Fibroblast of upper back skin (primary cell): ENCODE results near the gene PDE11A.

Source experiments
- DNase-seq: peaks from one replicate; pipeline ENCODE4 v3.0.0-alpha.2; 2013

The PDE11A gene

DNA sequence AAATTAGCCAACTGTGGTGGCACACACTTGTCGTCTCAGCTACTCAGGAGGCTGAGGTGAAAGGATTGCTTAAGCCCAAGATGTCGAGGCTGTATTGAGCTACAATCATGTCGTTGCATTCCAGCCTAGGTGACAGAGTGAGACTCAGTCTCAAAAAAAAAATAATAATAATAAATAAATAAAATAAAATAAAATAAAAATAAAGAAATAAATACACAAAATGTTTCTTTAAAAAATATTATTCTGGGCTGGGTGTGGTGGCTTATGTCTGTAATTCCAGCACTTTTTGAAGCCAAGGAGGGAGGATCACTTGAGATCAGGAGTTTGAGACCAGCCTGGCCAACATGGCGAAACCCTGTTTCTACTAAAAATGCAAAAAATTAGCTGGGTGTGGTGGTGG is 407.2 kb downstream of the PDE11A start:
- DNase-seq, result no peak

DNA sequence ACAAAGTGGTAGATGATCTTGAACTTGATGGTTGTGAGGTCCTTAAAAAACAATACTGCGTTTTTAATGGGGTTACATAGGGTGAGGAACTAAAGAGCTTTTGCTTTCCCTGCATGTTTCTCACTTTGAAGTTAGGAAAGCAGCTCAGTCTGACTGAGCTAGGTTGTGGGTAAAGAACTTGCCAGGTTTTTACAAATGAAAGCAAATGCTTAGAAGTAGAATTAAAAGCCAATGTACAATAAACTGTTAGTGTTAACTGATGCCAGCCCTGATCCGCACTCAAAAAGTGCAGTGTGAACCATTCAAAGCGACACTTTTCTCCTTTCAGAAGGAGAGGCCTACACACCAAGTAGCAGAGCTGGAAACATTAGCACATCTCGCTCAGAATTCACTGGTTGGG is 409.7 kb downstream of the PDE11A start:
- DNase-seq, result no peak

DNA sequence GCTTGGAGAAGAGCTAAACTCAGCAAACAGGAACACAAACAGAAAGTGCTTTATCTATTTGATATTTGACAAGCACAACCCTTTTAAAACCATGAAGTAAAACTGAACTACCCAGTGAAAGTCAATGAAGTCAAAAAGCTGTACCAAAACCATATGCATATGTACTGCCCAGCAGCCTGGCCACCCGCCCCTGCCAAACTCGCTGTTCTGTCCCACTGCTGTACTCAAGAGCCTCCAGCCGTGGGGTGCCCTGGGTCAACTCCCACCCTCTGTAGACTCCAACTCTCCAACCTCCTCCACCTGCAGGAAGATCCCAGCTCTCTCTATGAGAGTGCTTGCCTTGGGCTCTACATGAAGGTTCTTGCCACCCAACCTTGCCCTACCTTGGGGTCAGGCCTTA is 411.8 kb downstream of the PDE11A start:
- no peak for DNase-seq

DNA sequence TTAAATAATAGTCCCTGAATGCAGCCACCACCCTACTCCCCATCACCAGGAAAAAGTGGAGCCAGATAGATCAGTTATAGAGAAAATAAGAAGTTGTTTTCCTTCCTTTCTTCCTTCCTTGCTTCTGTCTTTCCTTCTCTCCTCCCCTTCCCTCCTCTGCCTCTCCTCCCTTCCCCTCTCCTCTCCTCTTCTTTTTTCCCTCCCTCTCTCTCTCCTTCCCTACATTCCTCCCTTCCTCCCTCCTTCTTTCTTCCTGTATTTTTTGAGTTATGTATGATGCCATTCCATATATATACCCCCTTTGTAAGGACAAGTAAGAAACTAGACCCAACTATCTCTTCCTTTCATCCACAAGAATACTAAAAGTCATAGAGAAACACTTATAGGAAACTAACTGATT is 414.3 kb downstream of the PDE11A start:
- DNase-seq, result no peak

DNA sequence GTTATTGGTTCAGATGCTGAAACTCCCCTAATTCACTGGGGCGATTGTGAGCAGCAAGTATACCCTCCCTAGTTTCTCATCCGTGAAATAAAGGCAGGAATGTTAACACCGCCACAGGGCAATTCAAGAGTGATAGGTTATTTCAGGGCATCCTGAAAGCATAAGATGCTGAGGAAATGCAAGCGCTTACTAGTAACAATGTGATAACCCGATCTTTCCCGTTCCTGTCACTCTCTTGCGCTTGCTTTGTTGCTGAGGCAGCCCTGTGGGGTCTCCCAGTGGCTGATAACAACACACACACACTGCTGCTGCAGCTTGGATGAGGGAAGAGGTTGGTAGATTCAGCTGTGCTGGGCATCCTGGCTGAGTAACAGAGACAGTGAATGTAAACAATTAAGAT is 420.7 kb downstream of the PDE11A start:
- no peak for DNase-seq

DNA sequence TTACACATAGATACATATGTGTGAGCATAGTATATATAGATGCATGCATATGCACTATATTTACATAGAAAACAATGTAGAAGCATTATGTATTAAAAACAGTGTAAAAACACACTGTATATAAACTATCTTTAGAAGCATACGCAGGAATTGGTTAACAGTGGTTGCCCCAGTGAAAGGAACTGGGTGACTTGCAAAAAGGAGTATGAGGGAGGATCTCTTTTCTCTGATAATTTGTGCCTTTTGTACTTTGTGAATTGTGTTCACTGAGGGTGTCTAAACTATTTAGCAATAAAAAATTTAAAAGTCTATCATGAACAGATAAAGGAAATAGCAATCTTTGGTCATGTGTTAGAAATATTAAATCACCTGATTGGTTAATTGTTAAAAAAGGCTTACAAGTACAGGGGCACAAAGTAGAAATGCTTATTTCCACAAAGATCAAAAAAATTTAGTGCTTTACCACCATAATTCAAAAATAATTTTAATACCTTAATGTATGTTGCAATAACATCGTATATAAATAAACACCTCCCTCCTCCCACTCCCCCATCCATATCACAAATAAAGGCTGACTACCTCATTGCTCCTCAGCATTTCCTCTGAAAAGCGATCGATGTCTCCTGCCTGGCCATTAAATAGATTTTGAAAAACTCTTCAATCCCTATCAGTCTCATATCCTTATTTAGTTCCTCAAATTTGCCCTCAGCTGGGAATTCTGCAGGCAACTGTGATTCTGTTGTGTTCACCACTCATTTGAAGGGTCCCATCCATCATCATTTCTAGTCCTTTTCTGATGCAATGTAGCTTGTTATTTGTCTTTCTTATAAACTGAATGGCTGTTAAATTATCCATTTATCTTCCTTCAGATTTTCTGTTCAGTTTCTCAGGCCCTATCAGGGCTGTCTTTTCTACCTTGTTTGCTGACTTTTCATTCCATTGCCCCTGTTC is 422.7 kb downstream of the PDE11A start:
- DNase-seq, result no peak

DNA sequence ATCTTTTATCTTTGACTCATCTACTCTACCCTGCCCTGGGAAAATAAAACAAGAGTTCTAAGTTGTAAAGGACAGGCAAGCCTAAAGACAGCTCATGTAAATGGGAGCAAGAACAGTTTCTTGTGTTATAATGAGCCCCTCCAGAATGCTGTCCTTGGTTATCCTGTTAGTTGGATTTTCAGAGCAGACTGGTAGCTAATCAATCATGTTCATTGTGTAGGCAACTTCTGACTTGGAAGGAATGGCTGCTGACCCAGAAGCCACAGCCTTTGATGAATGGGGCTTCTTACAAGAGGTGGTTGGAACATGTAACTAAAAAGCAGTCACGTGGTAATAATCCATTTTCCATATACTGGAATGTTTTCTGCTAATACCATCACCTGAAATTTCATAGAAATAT is 425.8 kb downstream of the PDE11A start:
- DNase-seq, result no peak

DNA sequence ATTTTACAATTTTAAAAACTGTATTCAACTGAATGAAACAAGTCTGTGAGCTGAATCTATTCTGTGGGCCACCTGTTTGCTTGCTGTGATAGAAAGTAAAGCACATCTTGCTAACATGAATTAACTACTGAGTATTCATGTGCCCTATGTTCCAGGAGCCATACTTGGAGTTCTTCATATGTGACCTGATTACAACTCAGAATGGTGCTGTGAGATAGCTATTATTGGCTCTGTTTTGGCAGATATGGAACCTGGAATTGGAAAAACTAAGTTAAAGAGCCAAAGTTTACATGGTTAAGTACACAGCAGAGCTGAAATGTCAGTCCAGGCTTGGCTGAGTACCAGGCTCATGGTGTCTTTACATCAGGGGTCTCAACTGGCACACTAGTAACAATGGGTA is 426.3 kb downstream of the PDE11A start:
- DNase-seq, result no peak

DNA sequence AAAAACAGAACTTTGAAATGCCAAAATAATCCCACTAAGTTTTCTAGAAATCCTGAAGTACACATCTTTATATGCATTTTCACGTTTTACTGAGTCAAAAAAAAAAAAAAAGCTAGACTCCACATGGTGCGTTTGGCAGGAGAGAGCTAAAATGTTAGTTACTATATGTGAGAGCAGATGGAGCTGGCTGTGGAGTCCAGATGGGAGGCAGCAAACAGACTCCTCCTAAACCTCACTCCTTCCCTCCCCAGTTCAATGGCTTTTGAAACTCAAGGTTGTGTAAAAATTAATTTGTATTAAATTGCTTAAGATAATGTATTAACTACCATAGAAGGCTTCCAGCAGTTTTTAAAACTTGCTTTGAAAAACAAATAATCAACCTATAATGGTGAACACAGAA is 431.2 kb downstream of the PDE11A start:
- DNase-seq, result no peak

DNA sequence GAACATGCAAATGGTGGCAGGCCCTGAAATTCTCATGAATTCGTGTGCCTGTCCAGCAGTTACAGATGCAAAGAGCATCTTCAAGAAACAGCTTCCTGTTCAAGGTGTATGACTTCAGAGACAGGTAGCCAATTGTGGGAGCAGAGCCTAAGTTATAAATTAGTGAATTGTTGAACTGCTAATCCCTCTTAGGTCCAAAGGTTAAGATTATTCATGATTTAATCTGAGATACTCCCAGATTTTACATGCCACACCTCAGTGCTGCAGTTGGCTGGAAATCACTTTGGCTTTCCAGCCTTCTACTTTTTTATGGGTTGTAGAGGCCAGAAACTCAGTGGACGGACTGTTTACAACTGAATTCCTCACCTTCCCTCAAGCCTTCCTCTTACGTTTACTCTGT is 432.2 kb downstream of the PDE11A start:
- DNase-seq, result no peak

DNA sequence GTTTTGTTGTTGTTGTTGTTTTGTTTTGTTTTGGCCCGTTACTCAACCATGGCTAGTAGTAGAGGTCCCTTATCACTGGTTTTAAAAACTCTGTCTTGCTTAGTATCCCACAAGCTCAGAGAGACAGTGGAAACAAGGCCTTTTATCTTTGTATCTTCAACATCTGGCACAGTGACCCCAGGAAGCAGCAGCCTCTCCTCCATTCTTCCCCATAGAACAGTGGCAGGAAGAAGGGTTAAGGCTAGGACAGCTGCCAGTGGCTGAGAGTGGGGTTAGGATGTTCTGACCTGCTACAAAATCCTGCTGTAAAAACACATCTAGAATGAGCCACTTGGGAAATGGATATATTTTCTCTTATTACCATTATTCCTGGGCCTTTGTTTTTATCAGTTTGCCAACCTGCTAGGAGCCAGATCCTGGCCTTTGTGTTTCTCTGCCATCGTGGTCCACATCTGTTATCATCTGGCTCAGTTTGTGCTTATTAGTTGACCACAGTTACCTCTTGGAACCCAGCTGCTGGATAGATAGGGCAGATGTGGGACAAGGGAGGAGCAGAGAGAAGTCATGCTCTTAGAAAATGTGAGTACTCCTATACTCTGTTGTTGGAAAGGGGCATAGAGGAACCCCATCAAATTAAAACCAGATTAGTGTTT is 433.2 kb downstream of the PDE11A start:
- DNase-seq, result no peak

DNA sequence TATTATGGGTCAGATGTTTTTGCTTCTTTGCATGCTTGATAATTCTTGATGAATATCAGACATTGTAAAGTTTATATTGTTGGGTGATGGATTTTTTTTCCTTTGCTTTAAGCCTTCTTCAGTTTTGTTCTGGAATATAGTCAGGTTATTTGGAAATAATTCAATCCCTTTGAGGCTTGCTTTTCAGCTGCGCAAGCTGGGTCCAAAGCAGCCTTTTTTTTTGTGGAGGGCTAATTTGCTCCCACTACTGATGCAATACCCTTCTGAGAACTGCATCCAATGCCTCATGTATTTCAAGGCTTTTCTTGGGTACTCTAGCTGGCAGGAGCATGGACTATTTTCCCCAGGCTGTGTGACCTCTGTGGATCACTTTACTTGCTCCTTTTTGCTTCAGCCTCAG is 434.1 kb downstream of the PDE11A start:
- DNase-seq, result no peak

DNA sequence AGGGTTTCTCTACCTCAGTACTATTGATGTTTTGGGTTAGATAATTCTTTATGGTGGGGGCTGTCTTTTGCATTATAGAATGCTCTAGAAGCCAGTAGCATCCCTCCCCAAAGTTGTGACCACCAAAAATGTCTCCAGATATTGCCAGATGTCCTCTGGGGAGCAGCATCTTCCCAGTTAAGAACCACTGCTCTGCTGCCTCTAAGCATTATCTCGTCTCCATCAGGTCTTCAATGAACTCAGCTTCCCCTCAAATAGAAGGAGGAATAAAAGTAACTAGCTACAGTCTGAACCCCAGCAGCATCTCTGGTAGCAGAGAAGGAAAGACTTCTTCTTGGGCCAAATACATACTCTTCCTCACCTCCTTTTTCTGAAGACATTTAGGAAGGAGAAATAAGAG is 435.9 kb downstream of the PDE11A start:
- no peak for DNase-seq

DNA sequence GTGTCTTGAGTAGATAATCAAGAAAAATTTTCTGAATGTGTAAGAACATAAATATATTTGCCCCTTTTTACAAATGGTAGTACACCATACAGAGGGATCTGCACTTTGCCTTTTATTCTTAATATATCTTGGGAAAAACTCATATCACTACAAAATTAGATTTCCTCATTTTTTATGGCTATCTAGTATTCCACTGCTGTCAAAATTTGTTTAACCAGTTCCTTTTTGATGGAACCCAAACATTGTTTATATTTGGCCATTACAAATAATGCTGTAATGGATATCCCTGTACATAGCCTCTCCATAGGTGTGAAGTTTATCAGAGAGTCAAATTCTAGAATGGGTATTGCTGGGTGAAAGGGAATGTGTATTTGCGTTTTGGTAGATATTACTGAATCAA is 436.9 kb downstream of the PDE11A start:
- no peak for DNase-seq

DNA sequence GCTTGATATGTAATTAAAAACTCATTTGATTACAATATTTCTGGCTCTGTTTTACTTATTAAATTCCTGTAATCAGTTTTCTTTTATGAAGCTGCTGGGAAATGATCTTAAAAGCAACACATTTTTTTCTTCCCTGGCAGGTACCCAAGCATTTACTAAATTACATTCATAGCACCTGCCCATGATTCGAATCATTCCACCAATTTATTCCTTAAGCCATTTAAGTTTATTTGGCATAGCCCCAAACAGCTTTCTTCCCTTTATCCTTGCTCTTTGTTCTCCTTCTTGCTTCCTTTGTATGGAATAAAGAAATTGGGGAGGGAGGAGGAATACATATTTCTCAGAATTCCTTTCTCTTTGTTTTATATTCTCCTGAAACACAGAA is 438.7 kb downstream of the PDE11A start:
- no peak for DNase-seq

DNA sequence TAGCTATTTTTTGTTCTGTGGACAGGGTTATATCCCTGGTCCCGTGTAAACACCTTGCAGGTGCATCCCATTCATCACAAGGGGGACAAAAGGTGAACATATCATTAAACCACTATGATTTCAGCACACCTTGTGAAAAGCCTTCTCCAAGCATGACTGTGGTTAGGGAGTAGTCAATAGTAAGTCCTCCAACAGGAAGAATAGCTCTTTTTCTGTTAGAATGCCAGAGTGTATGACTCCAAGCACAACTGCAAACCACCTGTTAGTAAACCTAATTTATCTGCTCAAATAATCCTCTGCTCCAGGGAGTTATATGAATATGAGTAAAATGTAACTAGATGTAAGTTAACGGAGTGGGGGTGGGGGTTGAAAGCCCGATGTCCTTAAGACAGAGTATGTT is 439.5 kb downstream of the PDE11A start:
- DNase-seq, result no peak

DNA sequence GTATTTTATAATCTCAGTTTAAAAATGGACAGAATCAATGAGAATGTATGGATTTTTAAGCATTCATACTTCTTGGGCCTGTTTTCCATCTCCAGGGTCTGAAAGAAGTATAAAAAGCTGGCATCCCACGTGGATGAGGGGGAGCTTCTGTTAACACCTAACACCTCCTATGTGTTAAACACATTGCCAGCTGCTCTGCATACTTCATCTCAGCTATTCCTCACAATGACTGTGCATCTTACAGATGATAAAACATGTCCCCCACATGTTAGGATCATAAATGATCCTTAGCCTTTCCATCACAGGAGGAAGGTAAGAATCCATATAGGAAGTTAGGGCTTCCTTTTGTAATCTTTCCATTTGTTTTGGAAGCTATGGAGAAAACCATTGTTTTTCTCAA is 440.9 kb downstream of the PDE11A start:
- no peak for DNase-seq

DNA sequence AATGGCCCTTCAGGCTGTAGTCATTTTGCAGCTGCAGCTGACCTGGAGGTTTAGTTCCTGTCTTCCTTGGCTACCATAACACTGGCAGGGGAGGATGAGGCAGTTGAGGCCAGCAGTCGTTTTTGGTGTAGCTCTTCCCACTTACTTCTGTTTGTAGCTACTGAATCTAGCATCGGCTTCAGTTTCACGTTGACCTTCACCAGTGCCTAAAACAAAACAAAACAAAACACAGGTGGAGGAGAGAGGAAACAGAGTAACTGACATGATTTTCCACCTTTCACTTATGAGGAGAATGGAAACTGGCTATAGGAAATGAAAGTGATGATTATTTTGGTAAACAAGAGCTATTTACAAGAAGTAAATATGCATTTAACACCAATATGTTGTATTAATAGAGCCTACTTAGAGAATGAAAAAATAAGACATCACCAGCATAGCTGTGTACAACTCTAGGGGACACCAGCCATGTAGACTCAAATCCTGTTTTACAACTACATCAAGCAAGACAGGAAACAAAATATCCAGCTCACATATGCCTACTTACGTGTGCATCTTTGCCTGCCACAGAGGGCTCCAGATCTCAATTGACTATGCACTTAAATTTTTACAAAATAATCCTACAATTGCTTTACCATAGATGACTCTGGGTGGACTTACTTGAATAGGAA is 443.1 kb downstream of the PDE11A start:
- no peak for DNase-seq

DNA sequence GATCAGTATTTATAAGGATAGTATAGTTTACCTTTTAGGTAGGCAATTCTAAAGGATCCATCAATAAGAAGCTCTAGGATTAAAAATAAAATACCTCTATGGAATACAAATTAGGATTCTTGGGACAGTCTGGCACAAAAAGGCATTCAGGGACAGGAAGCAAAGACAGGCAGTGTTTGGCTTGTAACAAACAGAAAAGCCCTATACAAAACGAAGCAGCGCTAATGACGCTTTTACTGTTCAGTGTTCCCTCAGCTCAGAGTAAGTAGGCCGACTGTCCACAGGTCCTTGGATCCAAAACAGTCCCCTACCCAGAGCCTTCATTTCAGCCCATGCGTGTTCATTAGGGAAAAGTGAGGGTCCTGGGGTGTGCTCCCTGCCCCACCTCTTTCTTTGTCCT is 443.7 kb downstream of the PDE11A start:
- no peak for DNase-seq

DNA sequence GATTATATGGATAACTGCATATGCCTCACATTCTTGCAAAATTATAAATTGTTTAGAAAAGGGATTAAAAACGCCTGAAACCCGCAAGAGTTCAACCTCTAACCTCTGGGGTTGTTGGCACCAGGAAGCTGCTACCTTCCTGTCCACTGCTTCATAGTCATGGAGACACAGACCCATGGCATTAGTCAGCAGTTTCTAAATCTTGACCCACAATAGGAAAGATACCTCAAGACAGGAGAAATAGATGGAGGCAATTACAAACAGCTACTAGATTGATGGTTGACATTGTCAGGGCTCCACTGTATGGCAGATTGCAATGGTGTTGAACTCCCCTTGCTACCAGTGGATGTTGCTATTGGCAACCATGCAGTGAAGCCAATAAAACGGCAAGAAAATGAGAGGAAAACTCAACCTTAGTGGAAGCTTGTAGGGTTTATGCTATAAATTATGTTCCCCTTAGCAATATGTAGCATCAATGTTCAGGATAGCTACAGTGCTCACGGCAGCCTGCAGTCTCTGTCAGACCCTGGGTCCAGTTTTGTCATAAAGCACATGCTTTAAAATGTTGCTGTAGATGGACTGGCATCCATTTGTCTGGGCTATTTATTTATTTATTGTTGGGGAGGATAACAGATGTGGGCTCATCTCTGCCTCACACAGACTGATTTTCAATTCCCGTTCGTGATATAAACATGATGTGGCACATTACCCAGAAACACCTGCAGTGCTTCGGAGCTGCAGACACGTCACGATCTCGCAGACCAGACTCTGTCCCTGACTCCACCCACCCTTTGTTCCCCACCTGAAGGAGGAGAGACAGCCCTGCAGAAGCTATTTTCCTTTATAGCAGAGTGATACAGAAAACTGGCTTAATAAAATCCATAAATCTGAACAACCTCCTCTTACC is 446.6 kb downstream of the PDE11A start:
- no peak for DNase-seq

DNA sequence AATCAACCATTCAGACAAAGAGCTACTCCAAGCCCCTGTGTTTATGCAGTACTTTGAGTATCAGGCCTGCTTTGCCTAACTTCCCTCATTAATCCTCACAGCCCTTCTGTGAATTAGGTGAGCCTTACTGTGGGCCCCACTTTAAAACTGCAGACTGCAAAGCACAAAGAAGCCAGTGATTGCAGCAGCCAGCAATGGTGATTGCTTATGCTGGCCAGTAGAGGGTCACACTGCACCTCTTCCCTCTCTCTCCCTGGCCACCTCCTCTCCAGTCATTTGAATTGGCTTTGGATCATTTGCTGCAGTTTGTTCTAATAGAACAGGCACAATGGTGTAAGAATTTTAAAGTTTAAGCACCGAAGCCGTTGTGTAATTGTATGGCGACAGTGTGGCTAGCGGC is 450.1 kb downstream of the PDE11A start:
- DNase-seq, result no peak

DNA sequence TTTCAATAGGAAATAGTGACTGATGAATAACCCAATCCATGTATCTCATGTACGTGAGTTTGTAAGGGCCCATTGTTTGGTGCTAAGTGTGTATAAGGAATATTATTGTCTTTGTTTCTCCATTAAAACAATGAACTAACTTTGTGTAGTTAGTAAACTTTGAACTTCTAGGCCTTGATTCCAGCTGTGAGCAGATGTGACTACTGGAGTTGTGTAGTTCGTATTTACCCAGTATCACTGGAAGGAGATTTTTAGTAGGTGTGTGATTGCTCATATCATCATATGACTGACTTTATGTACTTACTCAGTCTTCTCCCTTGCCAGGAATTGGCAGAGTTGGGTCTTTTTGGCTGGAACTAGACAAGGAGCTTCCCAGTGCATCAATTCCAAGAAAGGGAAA is 452.6 kb downstream of the PDE11A start:
- no peak for DNase-seq

DNA sequence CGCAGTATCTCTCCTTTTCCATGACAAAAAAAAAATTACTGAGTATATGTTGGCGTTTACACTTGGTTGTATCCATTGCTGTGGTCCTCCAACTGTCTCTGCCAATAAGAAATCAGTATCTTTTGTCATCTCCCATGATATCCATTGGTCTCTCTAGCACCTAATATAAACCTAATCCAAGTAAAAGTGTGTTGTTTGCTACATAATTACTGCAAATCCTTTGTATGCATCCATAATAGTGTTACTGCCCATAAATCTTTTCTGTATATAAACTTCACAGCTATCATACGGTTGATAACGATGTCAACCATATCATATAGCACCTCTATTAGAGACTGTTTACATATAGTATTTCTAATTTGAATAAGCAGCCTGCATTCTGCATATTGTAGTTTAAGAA is 453.1 kb downstream of the PDE11A start:
- DNase-seq, result no peak
